ENCODE data around the gene VGLL4.

The VGLL4 gene

GRCh38 chr3:11546657-11547302, 96.9 kb downstream of the VGLL4 start:
- no peak for DNase-seq

- DNase-seq, result no peak
Observed at GRCh38 chr3:11545186-11545851, 98.4 kb downstream of the VGLL4 start.

GRCh38 chr3:11544412-11545181, 99.1 kb downstream of the VGLL4 start:
- DNase-seq, result no peak

- DNase-seq, result no peak
Observed at GRCh38 chr3:11543948-11544387, 99.7 kb downstream of the VGLL4 start.

- DNase-seq, result no peak
Observed at GRCh38 chr3:11543141-11543947, 100.4 kb downstream of the VGLL4 start.

- DNase-seq, result no peak
Observed at GRCh38 chr3:11542551-11542950, 101.2 kb downstream of the VGLL4 start.

- DNase-seq, result no peak
Observed at GRCh38 chr3:11541321-11542303, 102.1 kb downstream of the VGLL4 start.

GRCh38 chr3:11539677-11540076, 104.0 kb downstream of the VGLL4 start:
- DNase-seq, result no peak

GRCh38 chr3:11539218-11539617, 104.5 kb downstream of the VGLL4 start:
- DNase-seq, result no peak

- no peak for DNase-seq
Observed at GRCh38 chr3:11538581-11538980, 105.1 kb downstream of the VGLL4 start.

- no peak for DNase-seq
Observed at GRCh38 chr3:11536936-11537612, 106.6 kb downstream of the VGLL4 start.

GRCh38 chr3:11536132-11536935, 107.4 kb downstream of the VGLL4 start:
- no peak for DNase-seq

- no peak for DNase-seq
Observed at GRCh38 chr3:11535243-11535960, 108.3 kb downstream of the VGLL4 start.

GRCh38 chr3:11534793-11535101, 109.0 kb downstream of the VGLL4 start:
- no peak for DNase-seq

GRCh38 chr3:11534011-11534792, 109.5 kb downstream of the VGLL4 start:
- no peak for DNase-seq

GRCh38 chr3:11532931-11533391, 110.8 kb downstream of the VGLL4 start:
- no peak for DNase-seq

- DNase-seq, result no peak
Observed at GRCh38 chr3:11530153-11530721, 113.5 kb downstream of the VGLL4 start.

- no peak for DNase-seq
Observed at GRCh38 chr3:11529281-11529680, 114.4 kb downstream of the VGLL4 start.
